Tibial artery (tissue), 4 donors: Measurements from ENCODE around the gene YTHDC2.

Source experiments
- DNase-seq, 2 donors: peaks; one replicate each; pipeline ENCODE4 v3.0.0-alpha.2; 2019
- H3K27ac ChIP-seq, 2 donors: fragments of 200-600 bp; sonication (generic) in 1 of 2; 1 replicate in 1 of 2; 2 replicates in 1 of 2; pipeline ENCODE4 v1.5.1; 2018 to 2019; ENCODE audit warnings: mild to moderate bottlenecking in 1 of 2
- H3K27me3 ChIP-seq, 2 donors: fragments of 200-600 bp; sonication (generic) in 1 of 2; one replicate each; pipeline versions ENCODE4 v1.5.1 to v1.6.0; 2016 to 2019
- H3K36me3 ChIP-seq, 3 donors: fragments of 200-600 bp; sonication (generic) in 2 of 3; one replicate each; pipeline ENCODE4 v1.5.1; 2016 to 2019; ENCODE audit warnings: mild to moderate bottlenecking in 2 of 3
- H3K4me1 ChIP-seq, 4 donors: fragments of 200-600 bp; sonication (generic) in 2 of 4; 1 replicate in 3 of 4; 2 replicates in 1 of 4; pipeline ENCODE4 v1.5.1; 2016 to 2019
- H3K4me3 ChIP-seq, 2 donors: fragments of 200-600 bp; sonication (generic) in 1 of 2; 1 replicate in 1 of 2; 2 replicates in 1 of 2; pipeline ENCODE4 v1.5.1; 2018 to 2019; ENCODE audit warnings: mild to moderate bottlenecking in 2 of 2
- H3K9me3 ChIP-seq, 3 donors: fragments of 200-600 bp; sonication (generic) in 1 of 3; one replicate each; pipeline ENCODE4 v1.5.1; 2016 to 2019
- intact Hi-C: fragments of 100-400 bp; cut with DNase I; formaldehyde crosslinking; loops from one replicate; pipeline ENCODE4 v1.15.0; 2023; ENCODE audit warnings: low total_unique reads
- TF ChIP-seq, protein P1 (sequence below), 2 experiments: fragments of 200-600 bp in 1 of 2; fragments of 450-650 bp in 1 of 2; IDR thresholded peaks; one replicate each; pipeline ENCODE4 v1.5.1; 2017 to 2019; ENCODE audit warnings: antibody characterized with exemption in 2 of 2, mild to moderate bottlenecking in 1 of 2, moderate library complexity in 1 of 2

Gene YTHDC2

DNA sequence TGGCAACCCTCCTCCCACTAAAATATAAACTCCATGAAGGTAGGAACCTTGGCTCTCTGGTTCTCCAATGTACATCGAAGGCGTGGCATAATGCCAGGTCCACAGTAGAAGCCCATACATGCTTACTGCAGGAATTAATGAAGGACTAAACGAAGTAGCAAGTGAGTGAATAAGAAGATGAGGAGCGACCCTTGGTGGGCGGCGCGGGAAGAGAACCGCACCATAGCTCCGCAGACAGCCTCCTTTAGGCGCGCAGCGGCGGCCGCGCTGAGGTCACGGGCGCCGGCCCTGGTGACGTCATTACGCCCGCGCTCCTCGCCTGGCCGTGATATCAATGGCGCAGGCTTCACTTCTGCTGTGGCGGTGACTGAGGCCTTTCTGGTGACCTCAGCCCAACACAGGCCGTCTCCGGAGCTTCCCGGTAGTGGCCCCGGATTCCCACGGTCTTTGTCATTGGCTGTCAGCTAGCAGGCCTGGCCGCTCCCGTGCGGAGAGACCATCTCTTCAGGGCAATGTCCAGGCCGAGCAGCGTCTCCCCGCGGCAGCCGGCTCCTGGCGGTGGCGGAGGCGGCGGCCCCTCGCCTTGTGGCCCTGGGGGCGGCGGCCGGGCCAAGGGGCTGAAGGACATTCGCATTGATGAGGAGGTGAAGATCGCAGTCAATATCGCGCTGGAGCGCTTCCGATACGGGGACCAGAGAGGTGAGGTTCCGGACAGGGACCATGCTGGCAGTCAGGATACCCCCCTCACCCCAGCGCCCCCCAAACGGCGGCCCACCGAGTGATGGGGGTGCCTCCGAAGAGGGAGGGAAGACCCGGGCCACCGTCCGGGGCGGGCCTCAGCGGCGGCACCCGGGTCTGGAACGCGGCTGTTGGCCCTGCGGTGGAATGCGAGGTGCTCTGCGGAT lies at the start of gene YTHDC2:
Gene YTHDC2 (plus strand): TSS at position 311 of the 905 bp plus-strand sequence. CDS start 202 bp downstream, at position 513.
- H3K27ac ChIP-seq, result peak within 1 kb of the TSS; percentile 92 to 96
- H3K27me3 ChIP-seq, result no peaks in the 10 kb centered on the region
- no peaks in the 10 kb centered on the region for H3K9me3 ChIP-seq
- intact Hi-C loops, result no loop called here
- TF ChIP-seq, protein P1, sequence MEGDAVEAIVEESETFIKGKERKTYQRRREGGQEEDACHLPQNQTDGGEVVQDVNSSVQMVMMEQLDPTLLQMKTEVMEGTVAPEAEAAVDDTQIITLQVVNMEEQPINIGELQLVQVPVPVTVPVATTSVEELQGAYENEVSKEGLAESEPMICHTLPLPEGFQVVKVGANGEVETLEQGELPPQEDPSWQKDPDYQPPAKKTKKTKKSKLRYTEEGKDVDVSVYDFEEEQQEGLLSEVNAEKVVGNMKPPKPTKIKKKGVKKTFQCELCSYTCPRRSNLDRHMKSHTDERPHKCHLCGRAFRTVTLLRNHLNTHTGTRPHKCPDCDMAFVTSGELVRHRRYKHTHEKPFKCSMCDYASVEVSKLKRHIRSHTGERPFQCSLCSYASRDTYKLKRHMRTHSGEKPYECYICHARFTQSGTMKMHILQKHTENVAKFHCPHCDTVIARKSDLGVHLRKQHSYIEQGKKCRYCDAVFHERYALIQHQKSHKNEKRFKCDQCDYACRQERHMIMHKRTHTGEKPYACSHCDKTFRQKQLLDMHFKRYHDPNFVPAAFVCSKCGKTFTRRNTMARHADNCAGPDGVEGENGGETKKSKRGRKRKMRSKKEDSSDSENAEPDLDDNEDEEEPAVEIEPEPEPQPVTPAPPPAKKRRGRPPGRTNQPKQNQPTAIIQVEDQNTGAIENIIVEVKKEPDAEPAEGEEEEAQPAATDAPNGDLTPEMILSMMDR (IDR thresholded peaks at IDR 0.05), result peak; percentile 5 to 16
- peaks cover 0 to 30% (median 3%) of the 10 kb centered on the region in 4 donors for H3K4me1 ChIP-seq
- DNase-seq, result peak; percentile 82 to 92
- H3K36me3 ChIP-seq, result peaks cover 0 to 12% (median 8%) of the 10 kb centered on the region in 3 donors
- peak within 1 kb of the TSS; percentile 84 for H3K4me3 ChIP-seq

DNA sequence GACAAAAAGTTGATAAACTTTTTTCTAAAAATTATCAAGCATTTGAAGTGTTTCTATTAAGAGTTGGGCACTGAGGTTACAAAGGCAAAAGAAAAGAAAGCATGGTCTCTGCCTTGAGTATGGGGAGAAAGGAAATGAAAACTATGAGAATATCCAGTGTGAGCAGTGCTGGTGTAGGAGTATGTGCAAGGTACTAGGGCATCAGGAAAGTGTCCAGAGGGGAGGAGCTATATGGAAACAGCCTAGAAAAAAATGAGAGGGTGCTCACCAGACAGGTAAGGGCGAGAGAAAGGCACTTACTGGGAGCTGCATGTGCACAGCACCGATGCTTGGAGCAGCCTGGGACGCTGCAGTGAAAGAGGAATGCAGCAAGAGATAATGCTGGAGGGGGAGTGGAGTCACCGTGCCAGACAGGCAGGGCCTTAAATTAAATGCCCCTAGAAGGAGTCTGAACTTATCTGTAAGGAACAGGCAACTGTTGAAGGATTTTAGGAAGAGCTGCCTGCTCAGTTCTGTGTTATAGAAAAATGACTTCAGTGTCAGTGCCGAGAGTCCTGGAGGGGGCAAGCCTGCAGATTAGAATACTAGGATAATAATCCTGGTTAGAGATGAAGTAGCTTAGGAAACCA lies 39.3 kb upstream of the YTHDC2 start:
- H3K27me3 ChIP-seq, result no peaks in the 10 kb centered on the region
- H3K9me3 ChIP-seq, result no peaks in the 10 kb centered on the region
- TF ChIP-seq, protein P1 (IDR thresholded peaks at IDR 0.05), result no peak
- H3K36me3 ChIP-seq, result no peaks in the 10 kb centered on the region
- no peak overlapping the region for H3K27ac ChIP-seq
- no peak for DNase-seq
- no peaks in the 10 kb centered on the region for H3K4me1 ChIP-seq
- intact Hi-C loops, result no loop called here
- H3K4me3 ChIP-seq, result no peak overlapping the region

DNA sequence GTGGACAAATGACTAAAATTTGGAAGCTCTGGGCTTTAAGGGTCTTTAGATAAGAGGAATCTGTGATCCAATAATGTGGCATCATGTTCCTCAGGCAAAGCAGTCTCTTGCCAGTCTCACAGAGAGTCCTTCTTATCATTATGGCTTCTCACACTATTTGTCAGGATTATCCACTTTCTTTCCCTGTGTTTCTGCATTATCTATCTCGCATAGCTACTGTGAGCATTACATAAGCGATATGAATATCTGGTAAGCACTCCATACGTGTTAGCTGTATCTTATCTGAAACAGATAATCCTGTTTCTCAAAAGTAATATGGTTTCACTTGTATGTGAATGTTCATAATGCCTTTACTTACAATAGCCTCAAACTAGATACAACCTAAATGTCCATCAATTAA lies 34.8 kb upstream of the YTHDC2 start:
- no peak for DNase-seq
- H3K27me3 ChIP-seq, result no peaks in the 10 kb centered on the region
- H3K27ac ChIP-seq, result no peak overlapping the region
- H3K36me3 ChIP-seq, result no peaks in the 10 kb centered on the region
- intact Hi-C loops, result no loop called here
- H3K4me3 ChIP-seq, result no peak overlapping the region
- no peaks in the 10 kb centered on the region for H3K9me3 ChIP-seq
- TF ChIP-seq, protein P1 (IDR thresholded peaks at IDR 0.05), result no peak
- no peaks in the 10 kb centered on the region for H3K4me1 ChIP-seq

DNA sequence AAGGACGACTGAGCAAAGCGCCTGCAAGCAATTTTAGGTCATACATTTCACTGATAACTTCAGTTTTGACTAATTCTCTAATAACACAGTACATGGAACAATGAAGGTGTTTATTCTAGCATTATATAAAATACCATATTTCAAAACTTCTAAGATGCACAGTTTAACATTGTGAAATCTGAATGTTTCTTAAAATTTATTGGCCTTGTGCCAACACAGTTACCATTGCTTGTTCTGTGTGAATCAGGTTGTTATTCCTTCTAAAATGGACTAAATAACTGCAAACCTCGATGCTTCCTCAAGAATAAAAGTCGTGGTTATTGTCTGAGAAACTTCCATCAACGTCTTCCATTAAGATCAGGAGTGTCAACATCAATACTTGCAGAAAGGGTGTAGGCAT lies 33.3 kb upstream of the YTHDC2 start:
- TF ChIP-seq, protein P1 (IDR thresholded peaks at IDR 0.05), result no peak
- Histone ChIP-seq H3K9me3 (no peaks in the 10 kb centered on the region), H3K27me3 (no peaks in the 10 kb centered on the region), H3K4me3 (no peak overlapping the region), H3K36me3 (no peaks in the 10 kb centered on the region), H3K4me1 (no peaks in the 10 kb centered on the region), H3K27ac (no peak overlapping the region)
- DNase-seq, result no peak
- intact Hi-C loops, result no loop called here

DNA sequence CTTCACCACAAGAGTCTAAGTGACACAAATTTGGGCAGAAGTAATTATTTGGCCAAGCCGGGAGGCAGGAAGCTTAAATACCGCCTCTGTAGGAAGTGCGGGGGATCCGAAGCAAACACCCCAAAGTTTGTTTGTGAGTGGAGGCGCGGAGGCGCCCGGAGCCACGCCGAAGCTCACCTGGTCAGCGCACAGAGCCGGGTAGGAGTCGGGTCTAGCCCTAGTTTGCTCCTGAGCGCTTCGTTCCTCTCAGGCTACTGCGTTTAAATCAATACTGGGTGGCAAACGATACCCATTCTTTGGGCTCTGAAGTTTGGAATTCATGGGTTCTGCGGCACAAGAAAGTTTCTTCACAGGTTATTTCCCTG lies 26.1 kb upstream of the YTHDC2 start:
- peaks cover 0 to 24% (median 19%) of the 10 kb centered on the region in 4 donors for H3K4me1 ChIP-seq
- intact Hi-C loops, result no loop called here
- peak overlapping the region; percentile 56 to 69 for H3K4me3 ChIP-seq
- H3K27me3 ChIP-seq, result peaks cover 0 to 11% of the 10 kb centered on the region in 2 donors
- H3K27ac ChIP-seq, result peak overlapping the region in 1 of 2 donors; percentile 41
- DNase-seq, result no peak
- no peaks in the 10 kb centered on the region for H3K36me3 ChIP-seq
- TF ChIP-seq, protein P1 (IDR thresholded peaks at IDR 0.05), result no peak
- peaks cover 0 to 16% (median 9%) of the 10 kb centered on the region in 3 donors for H3K9me3 ChIP-seq
